Mucosa of stomach (tissue), 1 donor: ENCODE results near the gene CALHM5.
"Not testable (repeated sequence)": the region's sequence is repeated elsewhere in the genome, so short reads cannot be mapped to it uniquely, and the experiment has no call there.

Source experiments
- H3K27me3 ChIP-seq: one replicate; pipeline ENCODE4 v1.7.0; 2013; ENCODE audit warnings: mild to moderate bottlenecking, low read length; ENCODE audit not compliant: control insufficient read depth, insufficient read depth
- H3K36me3 ChIP-seq: one replicate; pipeline ENCODE4 v1.7.0; 2013; ENCODE audit warnings: low read length; ENCODE audit not compliant: control insufficient read depth, insufficient read depth
- H3K4me1 ChIP-seq: one replicate; pipeline ENCODE4 v1.7.0; 2013; ENCODE audit warnings: mild to moderate bottlenecking, low read length; ENCODE audit not compliant: control insufficient read depth, insufficient read depth
- H3K4me3 ChIP-seq: one replicate; pipeline ENCODE4 v1.7.0; 2013; ENCODE audit warnings: low read length
- H3K9ac ChIP-seq: one replicate; pipeline ENCODE4 v1.7.0; 2013; ENCODE audit warnings: mild to moderate bottlenecking, low read length, moderate library complexity
- H3K9me3 ChIP-seq: one replicate; pipeline ENCODE4 v1.7.0; 2013; ENCODE audit warnings: mild to moderate bottlenecking, low read length, moderate library complexity; ENCODE audit not compliant: control insufficient read depth
- donor health status: Pancreatic carcinoma.

The CALHM5 gene

DNA sequence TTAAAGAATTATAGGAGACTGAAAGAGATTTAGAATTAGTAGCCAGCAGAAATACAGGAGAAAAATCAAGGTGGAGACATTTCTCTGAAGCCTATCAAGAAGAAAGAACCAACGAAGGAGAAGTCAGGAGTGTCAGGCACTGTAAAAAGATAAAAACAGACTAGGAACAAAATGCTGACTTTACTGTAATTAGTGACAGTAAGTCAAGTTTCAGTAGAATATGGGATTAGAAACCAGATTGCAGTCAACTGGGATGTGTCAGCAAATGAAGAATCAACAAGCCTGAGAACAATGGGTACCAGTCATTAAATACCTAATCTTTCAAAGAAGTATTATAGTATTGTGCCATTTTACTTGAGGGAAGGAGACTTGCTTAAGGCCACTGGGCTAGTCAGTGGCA lies 28.7 kb upstream of the CALHM5 start:
- Histone ChIP-seq H3K4me1 (peaks cover 23% of the 10 kb centered on the region), H3K9ac (no peak overlapping the region), H3K9me3 (no peaks in the 10 kb centered on the region), H3K27me3 (no peaks in the 10 kb centered on the region), H3K36me3 (no peaks in the 10 kb centered on the region), H3K4me3 (no peak overlapping the region)

DNA sequence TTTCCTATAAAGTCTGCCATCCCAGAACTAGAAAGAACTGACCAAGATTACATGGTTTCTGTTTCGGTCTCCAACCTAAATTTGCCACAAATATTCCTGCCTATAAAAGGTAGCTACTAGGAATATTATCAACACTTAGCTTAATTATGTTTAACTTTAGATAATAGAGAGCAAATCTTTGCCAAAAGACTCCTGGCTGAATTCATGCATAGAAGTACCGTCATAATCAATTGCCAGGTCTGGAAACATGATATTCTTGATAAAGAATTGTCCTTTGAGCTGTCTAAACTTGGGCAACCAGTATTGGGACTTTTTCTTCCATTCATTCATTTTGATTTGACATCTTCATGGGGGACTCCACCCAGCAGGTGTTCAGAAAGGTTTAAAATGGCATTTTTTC lies 27.8 kb upstream of the CALHM5 start:
- Histone ChIP-seq H3K4me1 (peaks cover 23% of the 10 kb centered on the region), H3K4me3 (no peak overlapping the region), H3K27me3 (no peaks in the 10 kb centered on the region), H3K9me3 (no peaks in the 10 kb centered on the region), H3K36me3 (no peaks in the 10 kb centered on the region), H3K9ac (no peak overlapping the region)

DNA sequence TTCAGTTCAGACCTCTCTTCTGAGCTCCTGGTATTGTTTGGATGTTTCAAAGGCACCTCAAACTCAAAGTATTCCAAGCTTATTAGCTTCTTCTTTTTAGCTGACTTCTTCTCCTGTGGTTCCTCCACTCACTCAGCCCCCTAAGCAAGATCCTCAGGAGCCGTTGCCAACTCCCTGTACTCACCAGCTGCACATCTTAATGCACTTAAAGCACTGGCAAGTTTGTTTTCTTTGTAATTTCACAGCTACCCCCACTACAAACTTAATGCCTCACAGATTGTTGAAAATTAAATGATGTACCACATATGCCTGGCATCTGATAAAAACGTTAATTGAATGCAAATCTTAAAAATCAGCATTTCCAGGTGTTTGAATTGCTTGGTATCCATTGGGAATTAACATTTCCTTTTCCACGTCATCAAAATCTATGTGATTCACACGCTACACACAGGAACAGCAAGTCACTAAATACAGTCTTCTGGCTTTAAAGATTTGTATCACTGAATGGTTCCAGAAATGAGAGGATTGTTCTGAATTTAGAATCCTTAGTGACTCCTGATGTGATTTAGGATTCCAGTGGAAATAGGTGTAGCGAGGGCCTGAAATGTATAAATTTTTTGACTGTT lies 25.8 kb upstream of the CALHM5 start:
- H3K27me3 ChIP-seq, result no peaks in the 10 kb centered on the region
- no peaks in the 10 kb centered on the region for H3K9me3 ChIP-seq
- H3K4me3 ChIP-seq, result no peak overlapping the region
- no peaks in the 10 kb centered on the region for H3K36me3 ChIP-seq
- H3K9ac ChIP-seq, result no peak overlapping the region
- H3K4me1 ChIP-seq, result peaks cover 23% of the 10 kb centered on the region

DNA sequence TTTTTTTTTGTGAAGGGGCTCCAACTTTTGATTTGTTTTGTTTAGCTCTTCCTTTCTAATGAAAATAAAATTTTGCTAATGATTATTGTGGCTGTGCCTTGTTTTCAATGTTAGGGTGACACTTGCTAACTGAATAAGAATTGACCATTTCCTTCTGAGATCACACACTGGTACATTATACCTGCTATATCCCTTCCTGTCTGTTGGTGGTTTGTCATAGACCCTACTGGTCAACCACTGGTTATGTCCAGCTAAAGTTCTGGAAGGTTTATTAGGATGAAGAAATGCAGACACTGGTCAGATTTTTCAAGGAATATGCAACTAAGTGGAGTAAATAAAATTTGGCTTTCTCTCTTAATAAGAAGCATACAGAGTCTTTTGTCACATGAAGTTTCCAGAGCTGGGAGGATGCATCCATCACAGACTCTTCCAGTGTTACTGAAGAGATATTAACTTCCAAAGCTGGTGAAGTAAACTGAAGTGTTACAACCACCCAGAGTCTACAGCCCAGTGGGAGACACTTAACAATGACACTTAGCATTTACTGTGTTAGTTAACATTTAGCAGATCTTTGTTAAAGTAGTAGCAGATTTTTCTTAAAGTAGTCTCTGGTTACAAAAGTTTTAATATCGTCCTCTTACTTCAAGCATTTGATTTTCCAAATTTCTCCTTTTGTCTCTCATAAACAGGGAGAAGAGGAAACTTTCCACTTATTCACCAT lies 19.7 kb upstream of the CALHM5 start:
- no peak overlapping the region for H3K9ac ChIP-seq
- H3K4me1 ChIP-seq, result no peaks in the 10 kb centered on the region
- H3K36me3 ChIP-seq, result no peaks in the 10 kb centered on the region
- no peak overlapping the region for H3K4me3 ChIP-seq
- H3K9me3 ChIP-seq, result no peaks in the 10 kb centered on the region
- no peaks in the 10 kb centered on the region for H3K27me3 ChIP-seq

DNA sequence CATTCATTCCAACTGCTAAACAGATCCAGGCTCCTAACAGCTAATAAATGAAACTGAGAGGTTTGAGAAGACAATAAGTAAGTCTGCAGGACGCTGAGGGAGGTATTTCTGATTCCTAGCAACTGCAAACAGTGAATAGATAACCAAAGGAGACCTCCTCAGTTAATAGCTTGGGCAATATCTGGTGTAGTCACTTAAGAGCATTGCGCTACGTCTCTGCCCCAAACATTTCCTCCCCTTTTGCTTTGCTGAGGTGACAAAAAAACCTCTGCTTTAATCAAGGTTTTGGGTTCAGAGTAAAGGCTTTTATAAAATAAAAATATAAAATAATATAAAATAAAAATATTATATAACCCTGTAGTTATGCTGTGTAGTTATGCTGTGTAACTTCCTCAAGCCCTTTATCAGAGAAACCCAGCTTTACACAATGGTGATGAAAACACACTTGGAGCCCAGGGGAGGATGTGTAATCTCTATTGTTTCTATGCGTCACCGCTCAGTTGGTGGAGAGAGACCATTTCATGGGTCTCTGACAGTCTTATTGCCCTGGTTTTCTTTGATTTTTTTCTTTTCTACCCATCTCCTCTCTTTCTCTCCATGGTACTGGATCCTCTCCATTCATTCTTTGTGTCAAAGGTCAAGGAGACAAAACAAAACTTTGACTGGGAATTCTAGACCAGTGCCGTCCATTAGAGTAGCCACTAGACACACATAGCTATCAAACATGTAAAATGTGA lies 18.9 kb upstream of the CALHM5 start:
- no peak overlapping the region for H3K4me3 ChIP-seq
- H3K36me3 ChIP-seq, result no peaks in the 10 kb centered on the region
- no peaks in the 10 kb centered on the region for H3K27me3 ChIP-seq
- H3K9me3 ChIP-seq, result no peaks in the 10 kb centered on the region
- H3K4me1 ChIP-seq, result no peaks in the 10 kb centered on the region
- H3K9ac ChIP-seq, result no peak overlapping the region

DNA sequence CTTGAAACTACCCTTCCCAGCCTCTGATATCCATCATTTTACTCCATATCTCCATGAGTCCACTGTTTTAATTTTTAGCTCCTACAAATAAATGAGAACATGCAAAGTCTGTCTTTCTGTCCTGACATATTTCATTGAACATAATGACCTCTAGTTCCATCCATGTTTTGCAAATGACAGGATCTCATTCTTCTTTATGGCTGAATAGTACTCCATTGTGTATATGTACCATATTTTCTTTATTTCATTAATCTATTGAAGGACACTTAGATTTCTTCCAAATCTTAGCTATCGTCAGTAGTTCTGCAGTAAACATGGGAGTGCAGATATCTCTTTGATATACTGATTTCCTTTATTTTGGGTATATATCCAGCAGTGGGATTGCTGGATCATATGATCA lies 16.3 kb upstream of the CALHM5 start:
- H3K4me1 ChIP-seq, H3K9me3 ChIP-seq, H3K9ac ChIP-seq, H3K27me3 ChIP-seq, H3K4me3 ChIP-seq, H3K36me3 ChIP-seq: not testable (repeated sequence)

DNA sequence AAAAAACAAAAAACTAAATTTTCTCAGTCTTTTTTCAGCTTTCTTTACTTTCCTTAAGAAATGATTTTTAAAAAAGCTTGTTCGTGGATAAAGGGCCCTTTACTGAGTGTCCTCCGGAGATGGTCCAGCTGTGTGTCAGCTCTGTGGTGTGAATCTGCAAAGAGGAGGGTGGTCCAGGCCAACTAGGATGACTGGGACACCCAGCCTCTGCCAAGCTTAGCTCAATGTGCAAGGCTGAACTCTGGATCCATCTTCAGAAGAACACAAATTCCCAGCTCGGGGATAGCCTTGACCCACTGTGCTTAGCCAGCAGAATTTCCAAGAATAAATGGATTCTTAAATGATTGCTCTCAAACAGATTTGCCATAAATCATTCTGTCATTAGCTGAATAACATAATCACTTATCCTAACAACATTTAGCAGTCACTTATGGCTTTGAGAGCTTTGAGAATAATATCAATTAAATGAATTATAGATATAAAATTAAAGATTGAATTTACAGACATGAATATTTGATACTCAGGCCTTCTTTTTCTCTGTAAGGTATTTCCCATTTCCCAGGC lies 14.2 kb upstream of the CALHM5 start:
- peaks cover 8% of the 10 kb centered on the region for H3K4me1 ChIP-seq
- no peaks in the 10 kb centered on the region for H3K27me3 ChIP-seq
- no peak overlapping the region for H3K9ac ChIP-seq
- H3K9me3 ChIP-seq, result no peaks in the 10 kb centered on the region
- H3K36me3 ChIP-seq, result no peaks in the 10 kb centered on the region
- H3K4me3 ChIP-seq, result no peak overlapping the region

DNA sequence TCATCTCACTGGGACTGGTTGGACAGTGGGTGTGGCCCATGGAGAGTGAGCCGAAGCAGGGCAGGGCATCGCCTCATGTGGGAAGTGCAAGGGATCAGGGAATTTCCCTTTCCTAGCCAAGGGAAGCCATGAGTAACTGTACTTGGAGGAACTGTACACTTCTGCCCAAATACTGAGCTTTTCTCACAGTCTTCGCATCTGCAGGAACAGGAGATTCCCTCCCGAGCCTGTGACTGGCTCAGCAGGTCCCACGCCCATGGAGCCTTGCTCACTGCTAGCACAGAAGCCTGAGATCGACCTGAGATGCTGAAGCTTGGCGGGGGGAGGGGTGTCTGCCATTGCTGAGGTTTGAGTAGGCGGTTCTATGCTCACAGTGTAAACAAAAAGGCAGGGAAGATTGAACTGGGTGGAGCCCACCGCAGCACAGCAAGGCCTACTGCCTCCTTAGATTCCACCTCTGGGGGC lies 10.4 kb upstream of the CALHM5 start:
- no peaks in the 10 kb centered on the region for H3K27me3 ChIP-seq
- H3K4me3 ChIP-seq, result no peak overlapping the region
- no peaks in the 10 kb centered on the region for H3K36me3 ChIP-seq
- H3K9ac ChIP-seq, result no peak overlapping the region
- no peaks in the 10 kb centered on the region for H3K9me3 ChIP-seq
- H3K4me1 ChIP-seq, result peaks cover 8% of the 10 kb centered on the region

DNA sequence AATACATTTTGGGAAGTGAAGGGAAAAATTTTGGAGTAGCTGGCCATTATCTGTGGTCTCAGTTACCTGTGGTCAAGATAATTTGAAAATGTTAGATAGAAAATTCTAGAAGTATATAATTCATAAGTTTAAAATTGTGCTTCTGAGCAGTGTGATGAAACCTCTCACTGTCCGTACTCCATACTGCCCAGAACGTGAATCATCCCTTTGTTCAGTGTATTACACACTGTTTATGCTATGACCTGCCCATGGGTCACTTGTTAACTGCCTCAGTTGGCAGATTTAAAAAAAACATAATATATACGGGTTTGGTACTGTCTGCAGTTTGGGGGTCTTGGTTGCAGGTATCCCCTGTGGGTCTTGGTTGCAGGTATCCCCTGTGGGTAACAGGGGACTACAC lies 4.1 kb upstream of the CALHM5 start:
- no peaks in the 10 kb centered on the region for H3K4me1 ChIP-seq

DNA sequence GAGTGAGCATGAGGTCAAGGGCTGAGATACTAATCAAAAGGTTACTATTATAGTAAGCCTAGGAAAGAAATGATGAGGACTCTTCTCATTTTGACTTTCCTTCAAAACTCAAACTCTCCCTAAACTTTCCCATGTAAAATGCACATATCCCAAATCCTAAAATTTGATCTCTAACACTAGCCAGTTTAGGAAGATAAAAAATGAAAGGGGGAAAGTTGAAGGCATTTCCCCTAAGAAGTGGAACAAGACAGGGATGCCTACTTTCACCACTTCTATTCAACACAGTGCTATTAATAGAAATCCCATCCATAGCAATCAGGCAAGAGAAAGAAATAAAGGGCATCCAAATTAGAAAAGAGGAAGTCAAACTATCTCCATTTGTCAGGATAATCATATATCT lies 2.9 kb upstream of the CALHM5 start:
- no peak overlapping the region for H3K4me3 ChIP-seq
- no peaks in the 10 kb centered on the region for H3K9me3 ChIP-seq
- H3K9ac ChIP-seq, result no peak overlapping the region
- no peaks in the 10 kb centered on the region for H3K27me3 ChIP-seq
- no peaks in the 10 kb centered on the region for H3K4me1 ChIP-seq
- no peaks in the 10 kb centered on the region for H3K36me3 ChIP-seq

More for the DNA sequence above, 4.1 kb upstream of the CALHM5 start:
- Histone ChIP-seq H3K4me3 (no peak overlapping the region), H3K36me3 (no peaks in the 10 kb centered on the region), H3K9me3 (no peaks in the 10 kb centered on the region), H3K9ac (no peak overlapping the region), H3K27me3 (no peaks in the 10 kb centered on the region)

DNA sequence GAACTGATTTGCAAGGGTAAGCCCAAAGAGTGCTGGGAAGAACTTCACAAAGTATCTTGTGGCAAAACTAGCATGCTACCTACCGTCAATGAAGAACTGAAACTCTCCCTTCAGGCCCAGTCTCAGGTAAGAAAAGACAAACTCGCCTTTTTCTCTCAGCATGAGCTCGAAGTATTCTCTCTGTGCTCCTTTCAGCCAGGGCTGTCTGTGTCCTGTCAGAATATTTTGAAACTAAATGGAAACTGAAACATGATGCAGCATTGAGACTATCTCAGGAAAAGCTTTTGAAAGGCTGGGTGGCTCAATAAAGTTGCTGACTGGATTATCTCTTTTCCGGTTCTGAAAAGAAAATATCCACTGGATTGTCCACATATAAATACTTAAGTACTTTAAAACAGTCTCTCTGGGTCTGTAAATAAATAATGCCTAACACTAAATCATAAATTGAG lies 696 bp downstream of the CALHM5 start:
- Histone ChIP-seq H3K9ac (peak overlapping the region; percentile 40), H3K36me3 (no peaks in the 10 kb centered on the region), H3K4me3 (no peak overlapping the region)

DNA sequence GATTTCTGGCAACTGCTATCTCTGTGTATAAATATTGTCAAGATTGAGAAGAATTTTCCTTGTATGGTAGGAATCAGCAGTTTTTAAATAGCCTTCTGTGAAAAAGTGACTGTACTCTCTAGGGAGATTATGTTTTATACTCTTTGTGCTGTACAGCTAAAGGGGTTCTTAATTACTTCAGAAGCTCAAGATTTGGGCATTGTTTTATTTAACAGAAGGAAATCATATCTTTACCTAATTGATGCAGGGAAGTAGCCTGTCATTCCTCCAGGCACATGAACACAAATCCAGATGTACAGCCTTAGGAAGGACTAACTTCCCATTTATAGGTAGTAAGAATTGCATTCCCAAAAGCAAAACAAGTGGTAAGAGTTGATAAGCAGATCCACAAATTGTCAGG lies 1.3 kb downstream of the CALHM5 start:
- no peaks in the 10 kb centered on the region for H3K36me3 ChIP-seq
- H3K27me3 ChIP-seq, result no peaks in the 10 kb centered on the region
- no peak overlapping the region for H3K9ac ChIP-seq
- H3K4me1 ChIP-seq, result no peaks in the 10 kb centered on the region
- H3K9me3 ChIP-seq, result no peaks in the 10 kb centered on the region
- no peak overlapping the region for H3K4me3 ChIP-seq

More for the DNA sequence above, 696 bp downstream of the CALHM5 start:
- Histone ChIP-seq H3K4me1 (no peaks in the 10 kb centered on the region), H3K9me3 (no peaks in the 10 kb centered on the region), H3K27me3 (no peaks in the 10 kb centered on the region)
